ENCODE results near the gene MYO3B.

DNA sequence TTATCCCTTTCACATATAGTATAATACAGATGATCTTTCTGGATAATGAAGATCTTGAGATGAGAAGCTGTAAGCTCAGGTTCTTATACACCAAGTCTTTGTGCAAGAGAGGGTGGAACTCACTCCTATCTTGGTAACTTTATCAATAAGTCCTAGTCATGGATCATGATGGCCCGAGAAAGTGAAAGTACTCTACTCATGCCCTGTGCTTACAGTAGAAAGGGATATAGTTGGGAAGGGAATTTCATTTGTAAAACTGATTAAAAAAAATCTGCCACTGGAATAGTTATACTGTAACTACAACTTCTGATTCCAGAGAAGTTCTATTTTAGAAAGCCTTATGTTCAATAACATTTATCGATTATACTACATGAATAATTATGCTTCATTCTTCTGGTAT, 51.8 kb downstream of the MYO3B start:
- TF ChIP-seq, protein P1, sequence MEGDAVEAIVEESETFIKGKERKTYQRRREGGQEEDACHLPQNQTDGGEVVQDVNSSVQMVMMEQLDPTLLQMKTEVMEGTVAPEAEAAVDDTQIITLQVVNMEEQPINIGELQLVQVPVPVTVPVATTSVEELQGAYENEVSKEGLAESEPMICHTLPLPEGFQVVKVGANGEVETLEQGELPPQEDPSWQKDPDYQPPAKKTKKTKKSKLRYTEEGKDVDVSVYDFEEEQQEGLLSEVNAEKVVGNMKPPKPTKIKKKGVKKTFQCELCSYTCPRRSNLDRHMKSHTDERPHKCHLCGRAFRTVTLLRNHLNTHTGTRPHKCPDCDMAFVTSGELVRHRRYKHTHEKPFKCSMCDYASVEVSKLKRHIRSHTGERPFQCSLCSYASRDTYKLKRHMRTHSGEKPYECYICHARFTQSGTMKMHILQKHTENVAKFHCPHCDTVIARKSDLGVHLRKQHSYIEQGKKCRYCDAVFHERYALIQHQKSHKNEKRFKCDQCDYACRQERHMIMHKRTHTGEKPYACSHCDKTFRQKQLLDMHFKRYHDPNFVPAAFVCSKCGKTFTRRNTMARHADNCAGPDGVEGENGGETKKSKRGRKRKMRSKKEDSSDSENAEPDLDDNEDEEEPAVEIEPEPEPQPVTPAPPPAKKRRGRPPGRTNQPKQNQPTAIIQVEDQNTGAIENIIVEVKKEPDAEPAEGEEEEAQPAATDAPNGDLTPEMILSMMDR (IDR thresholded peaks at IDR 0.05): no peak
- TF ChIP-seq POLR2A (IDR thresholded peaks at IDR 0.05): no peak
